ENCODE data around the gene OR2Z1.

DNA sequence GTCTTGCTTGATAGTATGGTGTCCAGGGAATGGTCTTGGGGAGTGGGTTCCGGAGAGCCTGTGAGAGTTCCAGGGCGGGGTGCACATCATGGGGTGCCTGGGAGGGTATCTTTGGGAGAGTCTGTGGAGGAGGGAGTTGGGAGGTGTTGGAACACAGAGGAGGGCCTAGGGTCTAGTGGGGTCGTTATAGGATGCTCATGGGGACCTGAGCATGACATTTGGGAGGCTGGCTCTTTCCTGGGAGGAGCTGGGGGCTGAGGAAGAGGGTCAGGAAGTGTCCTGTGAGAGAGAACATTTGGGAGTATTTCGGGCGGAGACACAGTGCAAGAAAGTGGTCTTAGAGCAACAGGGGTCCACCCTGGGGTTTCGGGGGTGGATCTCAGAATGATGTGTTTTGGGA is 25.5 kb upstream of the OR2Z1 start:
- TF ChIP-seq CTCF (IDR thresholded peaks at IDR 0.05) = no peak
- TF ChIP-seq POLR2A (IDR thresholded peaks at IDR 0.05) = no peak
